GM20000 (cell line): ENCODE measurements around the gene RCVRN.

Source experiments
- DNase-seq: peaks from one replicate; pipeline ENCODE4 v3.0.0; 2012; ENCODE audit warnings: low spot score
- CTCF ChIP-seq: IDR thresholded peaks from 2 replicates; pipeline ENCODE4 v1.5.1; 2012; ENCODE audit warnings: mild to moderate bottlenecking, control low read depth; ENCODE audit errors: extremely low read depth, missing control alignments

The RCVRN gene

GRCh38 chr17:9912121-9913099, 7.3 kb upstream of the RCVRN start:
- no peak for DNase-seq
- TF ChIP-seq CTCF, result no peak

- no peak for TF ChIP-seq CTCF
- DNase-seq, result no peak
Measured at GRCh38 chr17:9911089-9911488, 6.0 kb upstream of the RCVRN start.

- no peak for TF ChIP-seq CTCF
- DNase-seq, result no peak
Measured at GRCh38 chr17:9908649-9909042, 3.6 kb upstream of the RCVRN start.

- no peak for DNase-seq
Measured at GRCh38 chr17:9907883-9908648, 3.0 kb upstream of the RCVRN start.

GRCh38 chr17:9907131-9907530, 2.1 kb upstream of the RCVRN start:
- no peak for TF ChIP-seq CTCF
- DNase-seq, result no peak

More at GRCh38 chr17:9907883-9908648, 3.0 kb upstream of the RCVRN start:
- no peak for TF ChIP-seq CTCF

- no peak for DNase-seq
- no peak for TF ChIP-seq CTCF
Measured at GRCh38 chr17:9906616-9907015, 1.5 kb upstream of the RCVRN start.

GRCh38 chr17:9905902-9906301, 831 bp upstream of the RCVRN start:
- peak; percentile 81 for DNase-seq
- peak; percentile 82 for TF ChIP-seq CTCF
